H1 (cell line): Measurements from ENCODE around the gene PSMG2. TPM values are rescaled to one million over a fixed set of nuclear protein-coding genes. Genes with fewer than 3 reads are reported as not detected.

ENCODE experiments used
- ATF3 ChIP-seq: IDR thresholded peaks from 2 replicates; pipeline ENCODE4 v1.6.1; 2011; ENCODE audit warnings: low read depth, mild to moderate bottlenecking, low read length; ENCODE audit not compliant: insufficient read depth
- CTBP2 ChIP-seq: IDR thresholded peaks from 2 replicates; pipeline ENCODE4 v1.7.0; 2011; ENCODE audit warnings: borderline replicate concordance, mild to moderate bottlenecking, moderate library complexity, mixed read lengths, low read length; ENCODE audit not compliant: insufficient read depth, insufficient read length
- EP300 ChIP-seq, 2 experiments: IDR thresholded peaks; 1 replicate in 1 of 2; 2 replicates in 1 of 2; pipeline ENCODE4 v1.6.1; 2011 to 2012; ENCODE audit warnings: low read depth in 2 of 2, low read length in 2 of 2, mild to moderate bottlenecking in 2 of 2, borderline replicate concordance in 1 of 2, inconsistent platforms in 1 of 2, moderate library complexity in 1 of 2
- HDAC6 ChIP-seq: IDR thresholded peaks from one replicate; pipeline ENCODE4 v1.7.1; 2012; ENCODE audit warnings: low read depth, mild to moderate bottlenecking, inconsistent platforms, low read length, moderate library complexity
- MAFK ChIP-seq: IDR thresholded peaks from 2 replicates; pipeline ENCODE4 v1.6.1; 2012; ENCODE audit warnings: low read depth, mild to moderate bottlenecking, improper control_type of control experiment, low read length
- RFX5 ChIP-seq: IDR thresholded peaks from 2 replicates; pipeline ENCODE4 v1.6.1; 2011; ENCODE audit warnings: low read depth, low read length, improper control_type of control experiment, borderline replicate concordance
- USF2 ChIP-seq: IDR thresholded peaks from 2 replicates; pipeline ENCODE4 v1.6.1; 2011; ENCODE audit warnings: low read length, improper control_type of control experiment
- polyA plus RNA-seq, 7 experiments: library from polyadenylated mRNA; depleted of rRNA in 3 of 7; stranded (reverse) in 5 of 7; unstranded in 2 of 7; fragments of >200 nt in 5 of 7; fragments of 200-250 nt in 2 of 7; gene quantifications; 1 replicate in 5 of 7; 2 replicates in 1 of 7; 4 replicates in 1 of 7; pipeline versions ENCODE4 v1.2.1 to v1.2.3, GENCODE V29; 2011 to 2013; ENCODE audit warnings: missing spikeins in 2 of 7, mixed read lengths in 2 of 7
- total RNA-seq: library from RNA; stranded (reverse); fragmentation: NEBNext Ultra II Directional; extraction: Animal tissue kit (Norgen Biotek cat#: 25700); gene quantifications from 2 replicates; pipeline ENCODE4 v1.2.1, GENCODE V29; 2021

Gene PSMG2
- total and polyA plus RNA-seq, 2 of the 8 experiments (the other 6 are each of a cell fraction or from before 2014, with no cell fraction given) = 52.9 to 79.3 TPM

GRCh38 chr18:12722731-12723130 lies 19.9 kb downstream of the PSMG2 start (continued):
- TF ChIP-seq USF2 (no peak), HDAC6 (no peak), ATF3 (no peak), MAFK (no peak), RFX5 (no peak), EP300 (IDR thresholded peaks at IDR 0.05; ENCODE audit: borderline replicate concordance in 1 of 2, low read depth in 2 of 2, low read length in 2 of 2) (no peak), CTBP2 (no peak)
